GM19240 (cell line): ENCODE data around the gene BEX3.
"Not testable (repeated sequence)": the region's sequence is repeated elsewhere in the genome, so short reads cannot be mapped to it uniquely, and the experiment has no call there.

ENCODE experiments used
- DNase-seq: peaks from one replicate; pipeline ENCODE4 v3.0.0; 2011; ENCODE audit warnings: low spot score; ENCODE audit not compliant: insufficient read length

Gene BEX3

GRCh38 chrX:103376118-103376978 is at the start of gene BEX3:
BEX3 (plus strand) TSS chrX:103376538; CDS start chrX:103377522, 984 bp downstream.
- no peak for DNase-seq

- DNase-seq: no peak
Observed at GRCh38 chrX:103329991-103330390, 46.3 kb upstream of the BEX3 start, which contains the start of gene TCEAL7. TCEAL7 (plus strand) TSS chrX:103330239; CDS start chrX:103331404, 1,165 bp downstream.

- no peak for DNase-seq
Observed at GRCh38 chrX:103330681-103331288, 45.6 kb upstream of the BEX3 start.

GRCh38 chrX:103338663-103339062 is 37.7 kb upstream of the BEX3 start:
- DNase-seq: no peak

- no peak for DNase-seq
Observed at GRCh38 chrX:103343105-103343504, 33.2 kb upstream of the BEX3 start.

- no peak for DNase-seq
Observed at GRCh38 chrX:103344606-103345005, 31.7 kb upstream of the BEX3 start.

- no peak for DNase-seq
Observed at GRCh38 chrX:103347682-103348397, 28.5 kb upstream of the BEX3 start.

GRCh38 chrX:103356130-103356798 is 20.1 kb upstream of the BEX3 start, which contains the start of gene TCEAL9:
TCEAL9 (plus strand) TSS chrX:103356506; CDS start chrX:103357685, 1,179 bp downstream.
- no peak for DNase-seq

- DNase-seq: no peak
Observed at GRCh38 chrX:103356858-103357257, 19.5 kb upstream of the BEX3 start.

GRCh38 chrX:103357871-103358270 is 18.5 kb upstream of the BEX3 start:
- no peak for DNase-seq

GRCh38 chrX:103359605-103360004 is 16.7 kb upstream of the BEX3 start:
- DNase-seq: not testable (repeated sequence)

- no peak for DNase-seq
Observed at GRCh38 chrX:103360092-103360491, 16.2 kb upstream of the BEX3 start.

GRCh38 chrX:103360916-103361315 is 15.4 kb upstream of the BEX3 start:
- no peak for DNase-seq

GRCh38 chrX:103361798-103362197 is 14.5 kb upstream of the BEX3 start:
- no peak for DNase-seq

- DNase-seq: no peak
Observed at GRCh38 chrX:103362474-103362873, 13.9 kb upstream of the BEX3 start.

GRCh38 chrX:103363046-103363445 is 13.3 kb upstream of the BEX3 start:
- no peak for DNase-seq

GRCh38 chrX:103367502-103367901 is 8.8 kb upstream of the BEX3 start:
- DNase-seq: no peak

GRCh38 chrX:103369479-103369878 is 6.9 kb upstream of the BEX3 start:
- DNase-seq: no peak

- DNase-seq: no peak
Observed at GRCh38 chrX:103372886-103373285, 3.5 kb upstream of the BEX3 start.

GRCh38 chrX:103373581-103373980 is 2.8 kb upstream of the BEX3 start:
- DNase-seq: no peak

- DNase-seq: no peak
Observed at GRCh38 chrX:103376979-103377324, 614 bp downstream of the BEX3 start.
